ELR (cell line): ENCODE measurements around the gene PAPSS2.

Experiments
- DNase-seq: peaks from one replicate; pipeline ENCODE4 v3.0.0-alpha.2; 2015; ENCODE audit warnings: low read depth

PAPSS2 gene

DNA sequence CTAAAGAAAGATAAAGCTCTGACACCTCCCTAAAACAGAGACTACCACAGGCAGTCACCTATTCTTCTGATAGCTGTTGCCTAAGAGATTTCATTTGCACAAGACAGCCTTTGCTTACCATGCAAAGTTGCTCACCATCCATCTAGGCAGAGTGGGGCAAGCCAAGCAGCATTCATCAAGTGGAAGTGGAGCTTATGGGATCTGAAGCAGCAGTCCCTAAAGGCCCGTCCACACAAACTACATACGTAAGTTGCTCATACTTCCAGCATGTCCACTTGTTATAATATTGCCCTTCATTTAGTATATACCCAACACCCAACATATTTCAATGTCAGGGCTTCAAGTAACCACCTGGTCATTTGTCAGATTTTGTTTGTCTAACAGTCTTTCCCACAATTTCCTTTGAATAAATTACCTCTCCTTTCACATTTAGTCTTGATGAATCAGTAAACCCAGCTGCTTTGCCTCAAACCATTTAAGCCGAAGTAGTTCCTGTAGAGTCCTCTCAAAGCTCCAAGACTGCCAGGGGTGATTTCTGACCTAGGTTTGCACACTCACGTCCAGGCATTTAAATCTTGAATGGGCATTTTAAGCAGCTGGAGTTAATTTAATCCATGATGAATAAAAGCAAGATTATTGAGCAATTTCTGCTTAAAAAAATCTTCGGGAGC lies 90.5 kb downstream of the PAPSS2 start:
- DNase-seq: peak; percentile 46

DNA sequence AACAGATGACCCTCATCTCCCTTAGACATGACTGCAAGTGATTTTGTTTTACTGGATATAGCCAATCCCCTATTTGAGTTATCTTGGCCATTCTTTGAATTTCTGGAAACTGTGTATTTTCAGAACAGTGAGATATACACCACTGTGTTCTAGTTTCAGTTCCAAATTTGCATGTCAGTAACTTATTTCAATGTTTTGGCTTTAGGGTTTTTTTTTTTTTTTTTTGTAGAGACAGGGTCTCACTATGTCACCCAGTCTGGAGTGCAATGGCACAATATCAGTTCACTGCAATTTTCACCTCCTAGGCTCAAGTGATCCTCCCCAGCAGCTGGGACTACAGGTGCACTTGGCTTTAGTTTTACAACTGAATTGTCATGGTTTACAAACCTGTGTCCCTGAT lies 91.1 kb downstream of the PAPSS2 start:
- no peak for DNase-seq

DNA sequence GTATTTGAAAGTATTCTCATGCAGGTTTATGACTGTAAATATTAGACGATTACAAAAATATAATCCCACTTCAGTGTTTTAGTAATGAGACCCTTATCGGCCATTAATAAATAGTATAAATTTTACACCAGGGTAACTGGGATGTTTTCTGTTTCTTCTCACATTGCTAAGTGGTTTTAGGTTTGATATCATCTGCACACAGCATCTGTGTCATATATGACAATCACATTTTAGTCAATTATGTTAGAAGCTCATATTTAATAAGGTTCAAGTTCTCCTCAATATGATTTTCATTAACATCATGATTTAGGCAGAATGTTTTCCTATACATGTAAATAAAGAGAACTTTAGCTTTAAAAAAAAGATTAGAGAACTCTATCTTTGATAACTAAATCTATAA lies 91.6 kb downstream of the PAPSS2 start:
- no peak for DNase-seq

DNA sequence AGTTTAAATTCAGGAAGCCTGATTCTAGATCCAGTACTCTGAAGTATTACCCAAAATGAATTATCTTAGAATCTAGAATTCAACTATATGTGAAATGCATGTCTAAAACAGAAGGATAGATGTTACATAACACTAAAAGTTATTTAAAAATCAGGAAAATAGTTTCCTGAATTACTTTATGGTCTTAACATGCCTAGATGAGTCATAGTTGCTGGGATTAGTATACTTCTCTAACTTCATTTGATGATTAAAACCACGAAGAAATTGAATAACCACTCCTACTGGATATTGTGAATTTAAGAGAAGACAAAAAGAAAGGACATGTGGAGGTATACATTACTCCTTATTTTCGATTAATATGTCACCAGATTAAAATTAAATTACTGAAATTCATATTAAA lies 92.9 kb downstream of the PAPSS2 start:
- DNase-seq: peak; percentile 81

DNA sequence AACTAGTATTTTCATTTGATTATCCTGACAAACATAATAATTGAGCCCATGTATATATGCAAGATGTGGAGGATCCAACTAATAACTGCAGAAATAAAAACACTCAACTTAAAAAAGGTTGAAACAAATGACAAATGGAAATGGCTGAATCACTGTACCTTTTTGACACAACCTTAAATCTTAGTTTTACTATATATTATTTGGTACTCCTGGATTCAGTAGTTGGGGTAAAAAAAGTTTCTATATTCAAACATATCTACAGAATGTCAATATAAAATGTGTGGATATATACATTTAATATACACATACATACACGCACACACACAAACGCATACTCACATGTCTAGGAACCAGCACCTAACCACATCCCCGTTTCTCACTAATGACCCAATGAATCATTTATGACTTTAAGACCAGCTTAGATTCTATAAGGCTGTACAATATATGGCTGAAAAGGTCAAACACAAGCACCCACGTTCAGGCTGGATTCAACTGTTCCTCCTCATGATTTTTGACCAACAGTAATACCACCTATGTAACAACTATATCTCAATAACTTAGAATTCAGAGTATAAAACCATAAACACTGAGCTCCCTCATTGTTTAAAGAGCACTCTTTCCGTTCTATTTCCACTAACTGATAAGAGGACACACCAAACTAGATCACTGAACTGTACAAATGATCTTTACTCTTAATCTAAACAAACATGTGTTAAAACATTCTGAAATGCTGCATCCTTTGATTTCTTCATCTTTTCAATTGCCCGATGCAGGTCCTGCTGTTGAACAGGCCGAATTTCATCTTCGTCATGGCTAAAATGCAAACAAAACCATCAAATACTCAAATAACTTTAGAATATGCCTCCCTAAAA lies 94.6 kb downstream of the PAPSS2 start:
- peak; percentile 32 for DNase-seq

DNA sequence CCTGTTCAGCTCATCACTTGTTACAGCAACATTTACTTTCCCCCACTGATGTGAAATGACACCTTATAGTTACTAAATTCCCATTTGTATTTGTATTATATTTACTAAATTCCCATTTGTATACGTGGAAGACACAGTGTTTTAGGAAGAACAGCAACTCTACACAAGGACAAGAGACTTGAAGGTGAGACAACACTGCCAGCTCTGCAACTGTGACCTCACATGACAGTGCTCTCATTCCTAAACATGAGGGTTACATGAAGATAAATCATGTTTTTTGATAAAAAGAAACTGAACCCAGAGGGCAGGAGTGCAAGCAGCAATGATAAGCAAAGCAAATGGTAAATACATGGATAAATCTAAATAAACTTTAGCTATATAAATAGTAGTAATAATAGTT lies 98.0 kb downstream of the PAPSS2 start:
- DNase-seq: no peak

DNA sequence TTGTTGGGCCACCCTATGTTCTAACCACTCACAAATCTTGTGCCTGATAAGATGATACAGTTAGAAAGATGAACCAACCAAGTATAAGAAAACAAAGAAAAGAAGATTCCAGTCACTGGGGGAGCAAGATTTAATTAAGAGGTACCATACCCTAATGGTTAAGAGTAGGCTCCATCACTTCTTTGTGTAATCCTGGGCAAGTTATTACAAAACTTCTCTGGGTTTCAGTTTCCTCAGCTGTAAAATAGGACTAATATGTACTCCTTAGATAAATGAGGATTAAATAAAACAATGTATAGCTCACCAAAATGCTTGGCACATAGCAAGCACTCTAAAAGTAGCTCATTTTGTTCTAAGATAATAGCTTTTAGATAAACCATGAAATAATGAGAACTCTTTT lies 99.9 kb downstream of the PAPSS2 start:
- no peak for DNase-seq

DNA sequence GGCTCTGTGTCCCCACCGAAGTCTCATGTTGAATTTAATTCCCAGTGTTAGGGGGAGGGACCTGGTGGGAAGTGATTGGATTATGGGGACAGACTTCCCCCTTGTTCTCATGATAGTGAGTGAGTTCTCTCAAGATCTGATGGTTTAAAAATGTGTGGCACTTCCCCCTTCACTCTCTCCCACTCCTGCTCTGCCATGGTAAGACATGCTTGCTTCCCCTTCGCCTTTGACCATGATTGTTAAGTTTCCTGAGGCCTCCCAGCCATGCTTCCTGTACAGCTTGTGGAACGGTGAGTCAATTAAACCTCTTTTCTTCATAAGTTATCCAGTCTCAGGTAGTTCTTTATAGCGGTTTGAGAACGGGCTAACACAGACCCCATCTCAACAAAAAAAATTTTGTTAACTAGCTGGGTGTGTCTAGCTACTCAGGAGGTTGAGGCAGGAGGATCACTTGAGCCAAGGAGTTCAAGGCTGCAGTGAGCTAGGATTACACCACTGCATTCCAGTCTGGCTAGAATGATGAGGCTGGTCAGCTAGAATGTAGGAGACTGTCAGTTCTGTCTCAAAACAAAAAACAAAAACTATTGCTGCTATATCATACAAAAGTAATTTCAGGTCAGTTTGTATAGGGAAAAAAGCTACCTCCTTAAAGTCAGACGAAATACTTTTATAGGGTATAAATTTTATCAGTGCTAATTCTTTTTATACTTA lies 100.7 kb downstream of the PAPSS2 start:
- no peak for DNase-seq

DNA sequence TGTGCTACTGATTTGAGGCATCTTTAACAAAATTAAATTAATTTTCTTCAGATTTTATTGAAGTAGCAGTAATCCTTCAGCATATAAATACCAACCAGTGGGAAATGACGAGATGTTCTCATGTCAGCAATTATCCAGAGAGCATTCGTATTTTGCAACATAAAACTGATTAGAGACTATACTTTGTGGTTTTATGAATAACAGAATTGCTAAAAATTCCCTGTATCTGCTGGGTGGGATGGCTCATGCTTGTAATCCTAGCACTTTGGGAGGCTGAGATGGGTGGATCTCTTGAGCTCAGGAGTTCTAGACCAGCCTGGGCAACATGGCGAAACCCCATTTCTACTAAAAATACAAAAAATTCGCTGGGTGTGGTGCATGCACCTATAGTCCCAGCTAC lies 101.5 kb downstream of the PAPSS2 start:
- no peak for DNase-seq

DNA sequence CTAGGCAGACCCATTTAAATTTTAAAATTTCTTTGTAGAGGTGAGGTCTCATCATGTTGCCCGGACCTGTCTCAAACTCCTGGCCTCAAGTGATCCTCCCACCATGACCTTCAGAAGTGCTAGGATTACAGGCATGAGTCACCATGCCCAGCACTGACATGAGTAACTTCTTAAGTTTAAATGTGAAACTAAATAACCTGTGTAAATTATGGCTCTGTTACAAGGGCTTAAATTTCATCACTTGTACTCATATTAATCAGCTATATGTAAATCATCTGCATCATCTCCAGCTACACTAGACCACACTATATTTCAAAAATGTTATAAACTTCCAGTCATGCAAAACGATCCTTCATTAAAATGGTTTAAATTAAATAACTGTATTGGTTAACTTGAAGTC lies 102.2 kb downstream of the PAPSS2 start:
- peak; percentile 86 for DNase-seq

DNA sequence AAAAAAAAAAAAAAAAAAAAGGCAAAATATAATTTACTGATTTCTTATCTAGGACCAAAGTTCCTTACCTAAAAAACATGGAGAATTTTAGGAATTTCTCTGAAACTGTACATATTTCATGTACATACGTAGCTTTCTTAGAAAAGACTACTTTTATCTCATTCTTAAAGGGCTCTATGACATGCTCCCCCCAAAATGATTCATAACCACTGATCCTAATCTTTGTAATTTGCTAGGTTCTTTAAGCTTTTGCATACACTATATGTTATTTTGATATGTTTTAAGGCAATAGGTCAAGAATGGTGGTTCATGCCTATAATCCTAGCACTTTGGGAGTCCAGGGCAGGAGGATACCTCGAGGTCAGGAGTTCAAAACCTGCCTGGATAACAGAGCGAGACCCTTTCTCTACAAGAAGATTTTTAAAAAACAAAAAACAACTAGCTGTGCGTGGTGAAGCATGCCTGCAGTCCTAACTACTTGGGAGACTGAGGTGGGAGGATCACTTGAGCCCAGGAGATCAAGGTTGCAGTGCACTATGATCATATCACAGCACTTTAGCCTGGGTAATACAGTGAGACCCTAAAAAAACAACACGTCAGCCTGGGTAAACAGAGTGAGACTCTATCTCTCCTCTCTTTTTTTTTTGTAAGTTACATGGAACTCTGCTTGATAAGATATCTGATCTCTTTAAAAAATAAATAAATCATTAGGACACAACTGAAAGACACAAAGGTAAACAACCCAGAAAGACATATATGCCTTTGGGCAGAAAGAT lies 103.6 kb downstream of the PAPSS2 start:
- DNase-seq: peak; percentile 43

DNA sequence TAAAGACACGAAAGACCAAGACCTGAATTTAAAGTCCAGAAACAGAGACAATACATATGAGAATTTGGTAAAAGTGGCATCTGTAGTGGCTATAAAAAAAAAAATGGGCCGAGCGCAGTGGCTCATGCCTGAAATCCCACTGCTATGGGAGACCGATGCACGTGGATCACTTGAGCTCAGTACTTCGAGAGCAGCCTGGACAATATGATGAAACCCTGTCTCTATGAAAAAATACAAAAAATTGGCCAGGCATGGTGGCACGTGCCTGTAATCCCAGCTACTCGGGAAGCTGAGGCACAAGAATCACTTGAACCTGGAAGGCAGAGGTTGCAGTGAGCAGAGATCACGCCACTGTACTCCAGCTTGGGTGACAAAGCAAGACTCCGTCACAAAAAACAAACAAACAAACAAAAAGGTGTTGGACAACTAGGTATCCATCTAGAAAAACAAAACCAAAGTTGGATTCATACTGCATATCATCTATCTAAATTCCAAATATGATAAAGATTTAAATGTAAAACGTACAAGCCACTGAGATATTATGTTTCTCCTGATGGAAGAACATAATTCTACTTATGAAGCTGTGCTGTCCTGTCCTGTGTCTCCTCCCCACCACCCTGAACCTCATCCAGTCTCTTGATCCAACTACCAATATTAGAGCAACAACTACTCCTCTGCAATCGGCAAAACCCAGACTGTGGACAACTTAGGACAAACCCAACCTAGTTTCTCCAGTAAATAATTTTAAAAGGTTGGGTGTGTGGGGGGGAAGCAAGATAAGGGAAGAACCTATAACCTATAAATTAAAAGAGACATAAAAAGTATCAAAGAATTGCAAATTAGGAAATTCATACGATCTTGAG lies 104.6 kb downstream of the PAPSS2 start:
- no peak for DNase-seq

DNA sequence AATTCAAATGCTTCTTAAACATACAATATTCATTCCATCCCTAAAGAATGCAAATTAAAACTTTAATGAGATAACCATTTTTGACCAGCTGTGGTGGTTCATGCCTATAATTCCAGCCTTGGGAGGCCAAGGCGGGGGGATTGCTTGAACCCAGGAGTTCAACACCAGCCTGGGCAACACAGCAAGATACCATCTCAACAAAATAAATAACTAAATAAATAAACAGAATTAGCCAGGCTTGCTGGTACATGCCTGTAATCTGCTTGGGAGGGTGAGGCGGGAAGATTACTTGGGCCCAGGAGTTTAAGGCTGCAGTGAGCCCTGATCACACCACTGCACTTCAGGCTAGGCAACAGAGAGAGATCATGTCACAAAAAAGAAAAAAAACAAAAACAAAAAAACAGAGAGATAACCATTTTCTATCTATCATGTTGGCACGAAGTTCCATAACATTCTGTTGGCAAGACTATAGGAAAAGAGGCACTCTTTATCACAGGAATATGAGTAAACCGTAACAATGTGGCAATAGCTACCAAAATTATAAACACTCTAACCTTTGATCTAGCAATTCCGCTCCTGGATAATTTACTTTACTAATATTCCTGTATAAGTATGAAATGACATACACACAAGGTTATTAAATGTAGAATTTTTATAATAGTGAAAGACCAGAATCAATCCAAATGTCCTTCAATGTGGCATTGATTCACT lies 106.1 kb downstream of the PAPSS2 start:
- DNase-seq: no peak

DNA sequence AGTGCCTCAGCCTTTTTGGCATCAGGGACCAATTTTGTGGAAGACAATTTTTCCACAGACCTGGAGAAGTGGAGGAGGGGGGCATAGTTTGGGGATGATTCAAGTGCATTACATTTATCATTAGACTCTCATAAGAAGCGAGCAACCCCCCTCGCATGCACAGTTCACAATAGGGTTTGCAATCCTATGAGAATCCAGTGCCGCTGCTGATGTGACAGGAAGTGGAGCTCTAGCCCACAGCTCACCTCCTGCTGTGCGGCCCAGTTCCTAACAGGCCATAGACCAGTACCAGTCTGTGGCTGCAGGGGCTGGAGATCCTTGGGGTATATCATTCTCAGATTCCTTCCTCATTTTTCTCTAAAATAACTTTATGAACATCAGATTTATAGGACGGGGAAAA lies 107.6 kb downstream of the PAPSS2 start:
- peak; percentile 85 for DNase-seq

DNA sequence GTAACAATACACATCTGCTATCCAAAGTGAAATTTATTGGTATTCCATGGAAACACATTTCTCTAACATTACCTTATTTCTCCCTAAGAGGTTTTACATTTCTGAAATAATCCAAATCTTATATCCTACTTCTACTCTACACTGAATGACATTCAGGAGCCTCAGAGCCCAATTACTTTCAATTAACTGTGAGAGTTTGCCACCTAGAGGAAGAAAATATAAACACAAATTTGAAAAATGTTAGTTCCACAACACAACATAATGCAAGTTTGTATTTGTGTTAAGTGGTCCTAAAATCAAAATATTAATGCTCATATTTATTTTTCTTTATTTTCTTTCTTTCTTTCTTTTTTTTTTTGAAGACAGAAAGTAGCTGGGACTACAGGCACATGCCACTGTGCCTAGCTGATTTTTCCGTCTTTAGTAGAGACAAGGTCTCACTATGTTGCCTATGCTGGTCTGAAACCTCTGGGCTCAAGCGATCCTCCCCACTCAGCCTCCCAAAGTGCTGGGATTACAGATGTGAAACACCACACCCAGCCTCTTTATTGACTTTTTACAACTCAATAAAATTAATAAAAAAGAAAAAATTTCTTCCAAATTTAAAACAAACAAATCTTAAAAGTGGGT lies 112.3 kb downstream of the PAPSS2 start:
- DNase-seq: peak; percentile 63

DNA sequence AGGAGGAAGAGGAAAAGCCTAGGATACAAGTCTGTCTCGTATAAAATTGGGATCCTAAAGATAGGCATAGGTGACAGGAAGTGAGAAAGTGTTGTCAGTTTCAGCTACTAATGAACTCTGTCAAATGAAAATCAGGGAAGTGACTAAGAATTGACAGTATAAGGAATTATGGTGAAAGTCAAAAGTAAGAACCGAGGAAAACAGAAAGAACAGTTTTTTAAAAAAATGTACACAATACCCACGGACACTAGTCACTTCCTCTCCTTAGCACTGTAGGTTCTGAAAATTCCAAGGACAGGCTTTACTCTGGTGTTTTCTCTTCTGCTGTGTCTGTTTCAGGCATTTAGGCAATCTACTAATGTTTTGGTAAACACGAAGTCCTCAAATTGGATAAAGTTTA lies 116.1 kb downstream of the PAPSS2 start:
- DNase-seq: peak; percentile 66

DNA sequence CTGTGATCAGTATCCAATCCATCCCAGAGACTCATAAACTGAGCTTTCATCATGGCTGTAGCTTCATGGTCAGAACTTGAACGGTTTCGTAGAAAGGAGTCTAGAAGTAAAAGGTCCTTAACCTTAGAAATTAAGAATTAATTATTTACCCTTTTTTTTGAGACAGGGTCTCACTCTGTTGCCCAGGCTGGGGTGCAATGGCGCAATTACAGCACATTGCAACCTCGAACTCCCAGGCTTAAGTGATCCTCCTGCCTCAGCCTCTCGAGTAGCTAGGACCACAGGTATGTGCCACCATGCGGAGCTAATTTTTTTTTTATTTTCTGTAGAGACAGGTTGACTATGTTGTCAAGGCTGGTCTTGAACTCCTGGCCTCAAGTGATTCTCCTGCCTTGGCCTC lies 116.7 kb downstream of the PAPSS2 start:
- DNase-seq: no peak

DNA sequence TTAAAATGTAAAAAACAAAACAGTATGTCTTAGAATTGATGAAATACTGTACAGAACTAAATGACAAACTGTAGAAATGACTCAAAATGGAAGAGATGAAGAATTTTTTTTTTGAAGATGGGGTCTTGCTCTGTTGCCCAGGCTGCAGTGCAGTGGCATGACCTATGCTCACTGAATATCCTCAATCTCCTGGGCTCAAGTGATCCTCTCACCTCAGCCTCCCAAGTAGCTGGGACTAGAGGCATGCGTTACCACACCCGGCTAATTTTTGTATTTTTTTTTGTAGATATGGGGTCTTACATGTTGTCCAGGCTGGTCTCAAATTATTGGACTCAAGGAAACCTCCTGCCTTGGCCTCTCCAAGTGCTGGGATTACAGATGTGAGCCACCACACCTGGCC lies 121.9 kb downstream of the PAPSS2 start:
- DNase-seq: no peak

DNA sequence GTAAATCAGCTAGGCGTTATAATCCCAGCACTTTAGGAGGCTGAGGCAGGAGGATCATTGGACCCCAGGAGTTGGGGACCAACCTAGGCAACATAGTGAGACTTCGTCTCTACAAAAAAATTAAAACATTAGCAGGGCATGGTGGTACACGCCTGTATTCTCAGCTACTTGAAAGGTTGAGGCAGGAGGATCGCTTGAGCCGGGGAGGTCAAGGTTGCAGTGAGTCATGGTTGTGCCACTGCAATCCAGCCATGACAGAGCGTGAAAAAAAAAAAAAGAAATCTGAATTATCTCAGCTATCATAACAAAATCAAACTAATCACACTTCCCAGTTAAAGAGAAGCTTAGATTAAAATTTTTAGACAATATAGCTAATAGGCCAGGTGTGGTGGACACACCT lies 123.0 kb downstream of the PAPSS2 start:
- no peak for DNase-seq

DNA sequence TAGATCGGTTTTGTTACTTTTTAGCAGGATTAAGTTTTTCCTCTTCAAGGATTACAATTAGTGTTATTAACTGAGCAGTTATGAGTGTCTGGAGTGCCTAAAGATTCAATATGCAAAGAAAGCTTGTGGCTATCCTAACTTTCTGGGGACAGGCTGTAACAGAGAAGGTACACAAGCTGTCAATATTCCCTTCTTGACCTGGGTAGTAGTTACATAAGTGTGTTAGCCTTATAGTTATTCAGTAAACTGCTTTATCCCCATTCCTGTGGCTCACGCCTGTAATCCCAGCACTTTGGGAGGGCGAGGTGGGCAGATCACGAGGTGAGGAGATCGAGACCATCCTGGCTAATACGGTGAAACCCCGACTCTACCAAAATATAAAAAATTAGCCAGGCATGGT lies 126.7 kb downstream of the PAPSS2 start:
- no peak for DNase-seq
